Subcutaneous adipose tissue (tissue), 4 donors: ENCODE results near the gene PACSIN2. TPM values are rescaled to one million over a fixed set of nuclear protein-coding genes. Genes with fewer than 3 reads are reported as not detected.

ENCODE experiments used
- CTCF ChIP-seq: fragments of 450-650 bp; IDR thresholded peaks from one replicate; pipeline ENCODE4 v1.5.1; 2016; ENCODE audit warnings: low read depth, mild to moderate bottlenecking, control low read depth, antibody characterized with exemption, moderate library complexity
- total RNA-seq, 4 donors: library from RNA; depleted of rRNA; stranded (reverse); fragments of >200 nt; gene quantifications; one replicate each; pipeline ENCODE4 v1.1.0, GENCODE V29; 2016

The PACSIN2 gene
- total RNA-seq, 4 donors from 2014 or later = 36.5 to 45.8 (median 39.9) TPM

- TF ChIP-seq CTCF = no peak
Measured at GRCh38 chr22:42860968-42861367, 154.0 kb downstream of the PACSIN2 start.

- no peak for TF ChIP-seq CTCF
Measured at GRCh38 chr22:42857845-42858481, 157.0 kb downstream of the PACSIN2 start.

- TF ChIP-seq CTCF = no peak
Measured at GRCh38 chr22:42856865-42857704, 157.9 kb downstream of the PACSIN2 start, which contains the start of gene ARFGAP3. TSS of gene ARFGAP3 (minus strand) at chr22:42857273. CDS start at chr22:42857182, 91 bp downstream.

- no peak for TF ChIP-seq CTCF
Measured at GRCh38 chr22:42856179-42856864, 158.6 kb downstream of the PACSIN2 start.

GRCh38 chr22:42855721-42856120 lies 159.2 kb downstream of the PACSIN2 start:
- TF ChIP-seq CTCF = no peak

- TF ChIP-seq CTCF = no peak
Measured at GRCh38 chr22:42855211-42855610, 159.7 kb downstream of the PACSIN2 start.
